Fibroblast of skin of right quadriceps (primary cell): ENCODE measurements around the gene DTL.
A peak's percentile ranks its signal among the peaks of the same experiment; 100 is the strongest.

Source experiments
- DNase-seq: peaks from one replicate; pipeline ENCODE4 v3.0.0-alpha.2; 2013

The DTL gene

DNA sequence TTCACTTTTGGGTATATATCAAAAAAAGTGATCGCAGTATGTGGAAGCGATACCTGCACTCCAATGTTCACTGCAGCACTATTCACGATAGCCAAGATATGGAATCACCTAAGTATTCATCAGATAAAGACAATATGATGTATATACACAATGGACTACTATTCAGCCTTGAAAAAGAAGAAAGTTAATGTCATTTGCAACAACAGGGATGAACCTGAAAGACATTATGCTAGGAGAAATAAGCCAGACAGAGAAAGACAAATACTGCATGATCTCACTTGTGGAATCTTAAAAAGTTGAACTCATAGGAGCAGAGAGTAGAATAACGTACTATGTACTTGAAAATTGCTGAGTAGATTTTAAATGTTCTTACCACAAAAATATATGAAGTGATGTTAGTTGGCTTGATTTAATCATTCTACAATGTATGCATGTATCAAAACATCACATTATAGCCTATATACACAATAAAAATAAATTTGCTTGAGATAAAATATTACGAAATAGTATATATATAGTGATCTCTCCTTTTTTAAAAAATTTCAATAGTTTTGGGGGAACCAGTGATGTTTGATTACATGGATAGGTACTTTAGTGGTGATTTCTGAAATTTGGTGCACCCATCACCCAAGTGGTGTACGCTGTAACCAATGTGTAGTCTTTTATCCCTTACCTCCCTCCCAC, 56.0 kb downstream of the DTL start:
- DNase-seq = no peak

DNA sequence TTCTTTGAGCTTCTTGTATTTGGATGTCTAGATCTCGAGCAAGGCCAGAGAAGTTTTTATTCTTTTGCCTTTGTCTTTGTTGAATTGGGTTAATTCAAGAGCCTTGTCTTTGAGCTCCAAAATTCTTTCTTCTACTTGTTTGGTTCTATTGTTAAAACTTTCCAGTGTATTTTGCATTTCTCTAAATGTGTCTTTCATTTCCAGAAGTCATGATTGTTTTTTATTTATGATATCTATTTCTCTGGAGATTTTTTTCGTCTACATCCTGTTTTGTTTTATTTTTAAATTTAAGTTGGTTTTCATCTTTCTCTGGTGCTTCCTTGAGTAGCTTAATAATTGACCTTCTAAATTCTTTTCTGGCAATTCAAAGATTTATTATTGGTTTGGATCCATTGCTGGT, 61.8 kb downstream of the DTL start:
- no peak for DNase-seq

DNA sequence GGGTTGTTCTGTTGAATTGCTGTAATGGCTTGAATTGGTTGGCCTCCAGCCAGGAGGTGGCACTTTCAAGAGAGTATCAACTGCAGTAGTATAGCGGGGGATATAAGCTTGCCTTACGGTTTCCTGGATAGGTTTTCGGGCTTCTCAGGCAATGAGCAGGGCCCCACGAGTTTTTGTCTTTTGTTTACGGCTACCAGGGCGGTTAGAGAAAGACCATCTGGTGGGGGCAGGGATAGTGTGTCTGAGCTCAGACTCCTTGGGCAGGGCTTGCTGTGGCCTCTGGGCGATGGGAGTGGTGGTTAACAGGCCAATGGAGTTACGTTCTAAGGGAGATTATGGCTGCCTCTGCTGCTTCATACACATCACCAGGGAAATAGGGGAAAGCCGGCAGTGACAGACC, 62.8 kb downstream of the DTL start:
- DNase-seq = no peak

DNA sequence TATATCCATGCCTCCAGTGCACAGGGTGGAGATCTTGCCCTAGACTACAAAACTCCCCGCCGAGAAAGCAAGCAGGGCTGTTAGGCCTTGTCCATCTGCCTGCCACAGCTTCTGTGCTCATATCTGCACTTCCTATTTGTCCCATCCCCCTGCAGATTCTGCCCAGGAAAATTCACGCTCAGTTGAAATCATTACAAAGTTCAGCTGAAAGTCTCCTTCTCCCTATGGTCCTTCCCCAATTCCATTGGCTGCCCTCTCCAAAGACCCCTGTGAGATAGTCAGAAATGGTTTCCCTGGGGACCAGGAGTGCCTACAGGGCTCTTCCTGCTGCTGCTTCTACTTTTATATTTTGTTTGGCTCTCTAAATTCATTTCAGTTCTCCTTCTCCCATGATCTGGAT, 63.2 kb downstream of the DTL start:
- DNase-seq = no peak

DNA sequence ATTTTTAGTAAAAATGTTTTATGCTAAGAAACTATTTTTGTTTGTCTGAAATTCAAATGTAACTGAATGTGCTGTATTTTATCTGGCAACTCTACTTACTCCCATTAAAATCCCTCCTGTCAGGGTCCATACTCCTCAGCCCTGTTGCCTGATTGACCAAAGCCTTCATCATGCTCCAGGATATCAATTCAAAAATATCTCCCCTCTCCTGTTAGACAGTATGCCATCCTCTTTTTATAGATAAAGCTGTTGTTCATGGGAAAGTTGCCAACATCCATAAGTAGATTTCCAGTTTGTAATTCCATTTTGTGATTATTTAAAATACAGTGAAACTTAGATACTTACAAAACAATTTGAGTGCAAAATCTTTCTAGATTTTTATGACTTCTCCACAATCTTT, 65.7 kb downstream of the DTL start:
- no peak for DNase-seq

DNA sequence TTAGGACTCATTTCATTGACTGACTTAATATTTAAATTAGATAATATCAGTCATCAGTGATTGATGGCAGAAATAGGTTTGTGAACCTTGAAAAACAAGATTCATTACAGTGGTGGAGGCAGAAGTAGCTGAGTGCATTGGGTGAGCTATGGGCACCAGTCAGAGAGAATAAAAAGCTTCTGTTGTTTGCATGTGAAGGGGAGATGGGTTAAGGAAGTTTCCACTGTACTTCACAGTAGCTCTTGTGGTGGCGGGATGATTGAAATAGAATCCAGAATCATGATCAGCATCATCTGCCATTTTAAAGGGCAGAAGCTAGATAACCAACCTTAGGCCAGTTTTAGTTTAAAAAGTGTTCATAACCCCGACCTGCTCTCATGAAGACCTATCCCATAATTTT, 66.2 kb downstream of the DTL start:
- no peak for DNase-seq

DNA sequence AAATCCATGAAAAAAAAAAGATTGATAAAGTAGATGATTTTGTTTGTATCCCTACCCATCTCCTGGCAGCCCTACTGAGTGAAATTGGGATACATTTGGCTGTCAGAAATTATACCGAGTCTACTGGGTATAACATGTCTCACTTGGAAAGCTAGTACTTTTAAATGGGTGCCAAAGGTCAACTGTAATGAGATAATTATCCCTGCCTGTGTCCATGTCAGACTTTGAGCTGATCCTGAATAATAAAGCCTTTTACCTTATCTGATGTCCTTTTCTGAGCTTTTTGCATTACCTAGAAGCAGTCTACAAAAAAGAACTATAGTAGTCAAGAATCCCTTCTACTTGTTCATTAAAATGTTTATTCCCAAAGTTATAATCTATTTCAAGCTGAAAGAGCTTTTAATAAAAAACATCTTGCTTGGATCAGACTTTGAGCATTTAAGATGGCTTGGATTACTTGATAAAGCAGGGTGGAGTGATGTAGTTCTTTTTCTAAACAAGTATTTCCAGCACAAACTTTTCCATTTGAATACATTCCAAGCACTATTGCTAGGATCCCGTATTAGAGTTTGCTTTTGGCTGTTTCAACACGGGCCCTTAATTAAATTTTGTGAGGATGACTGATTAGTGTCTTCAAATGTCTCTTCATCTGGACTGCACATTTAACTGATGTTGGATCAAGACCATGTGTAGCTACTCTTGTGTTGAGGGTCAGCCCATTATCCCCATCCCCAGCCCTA, 69.2 kb downstream of the DTL start:
- DNase-seq = no peak

DNA sequence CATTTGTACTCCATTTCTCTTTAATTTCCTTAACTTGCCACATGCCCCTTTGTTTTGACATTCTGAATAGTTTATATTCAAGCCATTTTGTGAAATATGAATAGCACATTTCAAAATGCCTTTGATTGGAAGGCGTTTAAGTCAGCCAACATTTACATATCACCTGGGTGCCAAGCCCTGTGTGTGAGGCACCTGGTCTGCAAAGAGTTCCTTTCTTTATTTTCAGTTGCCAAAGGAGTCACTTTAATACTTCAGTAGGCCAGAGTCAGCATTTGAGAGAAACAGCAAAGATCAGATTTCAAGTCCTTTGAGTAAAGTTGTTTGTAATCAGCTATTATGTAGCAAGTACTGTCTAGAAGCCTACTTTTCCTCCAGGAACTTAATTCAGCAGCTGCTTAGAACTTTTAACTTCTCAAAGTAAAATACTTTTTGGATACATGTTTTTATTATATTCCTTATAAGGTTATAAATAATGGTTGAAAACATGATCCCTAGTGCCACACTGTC, 70.8 kb downstream of the DTL start:
- DNase-seq = no peak

DNA sequence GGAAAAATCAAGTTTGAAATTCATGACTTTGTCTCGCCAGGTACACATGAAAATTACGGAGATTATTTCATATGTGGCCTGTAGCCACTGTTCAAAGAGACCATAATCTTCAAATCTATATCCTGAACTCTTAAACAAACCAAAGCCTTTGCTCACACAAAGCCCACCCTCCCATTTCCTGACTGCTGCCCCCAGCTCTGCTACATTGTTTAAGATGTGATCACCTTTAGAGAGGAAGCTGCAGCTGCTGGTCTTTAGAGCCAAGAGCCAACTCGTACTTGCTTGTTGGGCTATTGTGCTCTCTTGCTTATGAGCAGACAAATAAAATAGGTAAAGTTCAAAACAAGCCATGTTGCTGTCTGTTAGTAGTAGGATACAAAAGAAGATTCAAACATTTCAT, 71.9 kb downstream of the DTL start:
- no peak for DNase-seq

DNA sequence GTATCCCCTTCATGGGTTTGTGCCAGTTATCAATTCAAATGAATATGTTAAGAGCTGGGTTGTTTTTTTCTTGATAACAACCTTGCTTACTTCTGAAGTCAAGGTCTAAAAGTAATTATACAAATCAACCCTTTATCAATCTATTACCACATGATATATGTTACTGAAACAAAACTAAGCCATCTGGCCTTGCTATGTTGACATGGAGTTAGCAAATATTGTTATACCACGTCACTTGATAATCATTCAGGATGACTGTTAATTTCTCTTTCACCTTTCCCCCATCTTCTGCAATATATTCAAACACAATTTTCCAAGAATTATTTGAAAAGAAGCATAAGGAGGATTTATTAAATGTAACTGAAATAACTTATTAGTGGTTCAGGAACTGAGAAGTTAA, 72.6 kb downstream of the DTL start:
- no peak for DNase-seq

DNA sequence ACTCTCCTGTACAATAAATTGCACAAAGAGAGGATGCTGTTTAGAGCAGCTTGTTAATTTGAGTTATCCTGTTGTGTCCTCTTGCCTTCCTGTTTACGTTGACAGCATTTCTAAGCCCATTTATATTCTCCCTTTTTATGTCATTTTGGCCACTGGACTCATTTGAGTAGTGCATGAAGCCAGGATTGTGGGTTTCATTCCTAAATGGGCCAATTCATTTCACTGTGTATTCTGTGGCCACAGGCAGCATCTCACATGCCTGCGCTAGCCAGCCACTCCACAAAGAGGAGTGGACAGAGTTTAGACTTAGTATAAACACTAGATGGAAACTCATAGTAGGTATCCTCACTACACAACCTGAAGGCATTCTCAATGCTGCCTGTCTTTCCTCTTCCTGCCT, 73.4 kb downstream of the DTL start:
- no peak for DNase-seq

DNA sequence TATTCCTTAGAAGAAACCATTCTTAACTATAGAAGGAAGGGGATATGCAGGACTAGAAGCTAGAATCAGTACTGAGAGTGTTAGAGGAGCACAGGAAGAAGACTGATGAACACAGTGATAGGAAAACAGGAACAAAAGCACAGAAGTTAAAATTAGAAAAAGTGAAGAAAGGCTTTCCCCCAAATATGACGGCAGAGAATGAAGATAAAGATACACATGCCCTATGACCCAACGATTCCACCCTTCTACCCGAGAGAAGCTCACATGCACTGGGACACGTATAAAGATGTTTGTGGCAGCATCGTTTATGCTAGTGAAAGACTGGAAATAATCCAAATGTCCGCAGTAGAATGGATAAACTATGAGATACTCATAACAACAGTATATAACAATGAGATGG, 74.2 kb downstream of the DTL start:
- no peak for DNase-seq

DNA sequence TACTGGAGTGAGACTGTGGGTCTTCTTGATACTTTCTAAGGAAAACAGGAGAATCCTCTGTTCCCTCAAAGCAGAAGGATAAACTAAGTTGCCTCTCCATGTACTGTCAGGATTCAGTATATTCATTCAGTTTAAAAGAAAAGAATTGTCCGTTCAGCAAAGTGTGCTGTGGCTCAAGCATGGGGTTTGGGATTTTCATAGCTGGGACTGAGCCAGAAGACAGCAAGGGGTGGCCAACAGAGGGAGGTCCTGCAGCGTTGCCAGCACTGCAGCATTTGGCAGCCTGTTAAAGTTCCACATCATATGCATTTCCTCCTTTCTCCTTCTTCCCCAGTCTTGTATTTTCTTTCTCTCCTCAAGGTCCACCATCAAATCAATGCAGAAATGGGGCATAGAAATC, 75.1 kb downstream of the DTL start:
- DNase-seq = peak; percentile 46

DNA sequence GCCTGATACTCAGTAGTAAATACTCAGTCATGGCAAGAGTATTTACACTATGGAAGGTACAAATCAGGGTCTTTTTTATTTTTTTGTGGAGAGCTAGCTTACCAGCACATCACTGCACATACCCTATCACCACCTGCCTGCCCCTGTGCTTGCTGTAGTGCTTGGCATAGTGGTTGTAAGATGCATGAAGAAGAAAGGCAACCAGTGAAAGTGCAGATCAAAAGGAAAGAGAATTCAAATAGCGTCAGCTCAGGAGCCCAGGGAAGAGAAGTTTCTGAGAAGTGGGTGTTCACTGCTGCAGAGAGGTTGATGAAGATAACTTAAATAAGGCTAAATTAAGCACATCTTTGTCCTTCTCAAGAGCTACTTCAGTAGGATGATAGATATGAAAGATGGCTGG, 76.0 kb downstream of the DTL start:
- no peak for DNase-seq

DNA sequence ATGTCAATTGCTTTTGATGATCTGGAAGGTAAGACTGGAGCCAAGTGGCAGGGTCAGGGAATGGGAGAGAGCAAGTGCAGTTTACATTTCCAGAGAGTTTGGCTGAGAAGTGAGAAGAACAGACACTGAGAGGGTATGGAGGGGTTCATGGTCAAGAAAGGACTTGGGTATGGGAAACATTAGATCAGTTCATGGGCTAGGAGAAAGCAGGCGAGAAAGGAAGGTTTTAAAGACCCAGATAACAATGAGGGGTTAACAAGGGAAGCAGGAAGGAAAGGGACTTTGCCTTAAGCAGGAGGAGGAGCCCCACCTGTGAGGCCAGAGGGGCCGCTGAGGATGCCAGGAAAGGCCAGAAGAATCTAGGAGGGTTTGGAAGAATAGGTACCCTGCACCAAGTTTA, 78.2 kb downstream of the DTL start:
- no peak for DNase-seq

DNA sequence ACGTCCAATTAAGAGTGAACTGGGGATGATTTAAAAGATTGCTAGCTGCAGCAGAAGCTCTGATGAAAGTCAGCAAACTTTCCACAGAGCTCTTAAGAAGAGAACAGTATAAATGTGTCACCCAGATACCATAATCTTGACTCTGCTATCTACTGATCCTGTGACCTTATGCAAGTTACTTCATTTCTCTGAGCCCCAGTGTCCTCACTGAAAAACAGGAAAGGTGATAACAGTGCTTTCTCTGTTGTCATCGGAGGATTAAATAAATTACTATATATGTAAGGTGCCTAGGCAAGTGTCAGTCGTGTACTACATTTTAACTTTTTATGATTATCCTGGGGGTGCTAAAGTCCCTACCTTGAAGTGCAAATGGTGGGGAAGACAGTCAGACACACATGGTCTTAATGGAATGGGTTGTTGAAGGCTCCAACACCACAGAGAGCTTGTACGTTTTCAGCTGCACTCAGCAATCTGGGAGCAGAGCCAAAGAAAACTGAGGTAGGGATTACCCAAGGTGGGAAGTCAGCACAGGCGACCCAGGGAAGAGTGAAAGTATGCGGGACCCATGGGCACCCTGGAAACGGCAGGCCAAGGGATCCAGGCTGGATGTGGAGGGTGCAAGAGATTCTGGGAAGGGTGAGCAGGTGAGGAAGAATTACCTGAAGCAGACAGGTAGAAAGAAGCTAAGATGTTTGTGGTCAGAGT, 82.8 kb downstream of the DTL start:
- peak; percentile 17 for DNase-seq

DNA sequence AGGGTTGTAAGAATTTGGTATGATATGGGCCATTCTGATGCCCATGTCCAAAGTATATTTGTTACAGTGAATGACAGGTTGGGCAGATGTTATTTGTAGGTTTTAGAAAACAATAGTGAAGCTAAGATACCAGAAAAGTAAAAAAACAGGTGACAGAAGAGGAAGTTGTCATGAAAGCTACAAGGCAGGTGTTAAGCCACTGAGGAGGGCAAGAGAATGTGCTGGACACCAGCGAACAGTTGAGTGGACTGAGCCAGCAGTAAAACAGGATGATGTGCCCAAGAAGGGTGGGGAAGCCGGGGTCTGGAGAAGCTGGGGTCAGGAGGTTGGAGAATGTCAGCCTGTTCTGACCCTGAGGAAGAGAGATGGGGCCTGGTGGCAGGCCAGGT, 83.3 kb downstream of the DTL start:
- no peak for DNase-seq

DNA sequence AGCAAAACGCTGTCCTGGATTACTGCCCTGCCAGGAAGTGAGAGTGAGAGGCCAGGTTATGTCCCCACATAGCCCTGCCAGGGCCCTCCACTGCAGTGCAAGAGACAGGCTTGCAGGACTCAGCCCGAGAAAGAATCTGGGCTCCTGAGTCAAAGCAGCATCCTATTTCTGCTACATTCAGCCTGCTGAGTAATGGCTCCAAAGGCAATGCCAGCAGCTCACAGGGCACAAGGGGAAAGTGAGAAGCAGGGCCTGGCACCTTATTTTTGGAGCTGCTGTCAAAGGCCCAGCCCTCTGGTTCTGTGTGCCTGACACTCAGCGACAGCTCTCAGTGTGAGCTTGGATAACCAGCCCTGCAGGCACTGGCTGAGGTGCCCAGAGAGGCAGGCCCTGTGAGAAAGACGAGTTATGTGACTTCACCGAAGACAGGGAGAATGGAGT, 83.9 kb downstream of the DTL start:
- DNase-seq = no peak

DNA sequence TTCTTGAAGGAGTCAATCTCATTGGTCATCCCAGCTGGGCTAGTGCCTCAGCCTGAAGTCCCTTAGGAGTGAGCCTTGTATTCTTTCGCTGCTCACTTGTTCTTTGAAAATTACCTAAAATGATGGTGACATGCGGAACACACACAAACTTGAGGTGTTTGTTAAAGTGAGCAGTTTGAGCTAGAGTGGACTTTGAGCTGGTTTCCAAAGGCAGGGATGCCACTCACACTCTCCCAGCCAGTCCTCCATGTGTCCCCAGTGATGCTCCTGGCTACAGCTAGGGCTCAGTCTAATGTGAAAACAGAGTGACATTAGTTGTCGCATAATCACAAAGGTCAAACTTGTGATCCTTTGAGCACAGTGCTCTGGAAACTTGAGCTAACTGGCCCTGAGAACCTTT, 84.3 kb downstream of the DTL start:
- DNase-seq = no peak

DNA sequence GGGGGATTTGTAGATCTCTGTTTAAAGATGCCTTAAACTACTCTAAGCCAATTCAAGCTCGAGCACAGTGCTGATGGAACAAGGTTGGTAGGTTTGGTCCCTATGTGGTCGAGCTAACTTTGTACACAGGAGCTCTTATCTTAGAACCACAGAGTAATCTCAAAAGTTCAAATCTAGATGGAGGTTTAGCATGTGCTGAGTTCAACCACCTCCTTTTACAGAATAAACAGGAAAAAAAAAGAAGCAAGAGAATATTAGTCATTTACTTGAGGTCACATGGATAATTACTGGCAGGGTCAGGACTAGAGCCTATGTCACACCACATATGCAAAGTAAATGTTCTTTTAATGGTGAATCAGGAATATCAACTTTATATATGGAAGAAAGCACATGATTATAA, 86.2 kb downstream of the DTL start:
- no peak for DNase-seq

DNA sequence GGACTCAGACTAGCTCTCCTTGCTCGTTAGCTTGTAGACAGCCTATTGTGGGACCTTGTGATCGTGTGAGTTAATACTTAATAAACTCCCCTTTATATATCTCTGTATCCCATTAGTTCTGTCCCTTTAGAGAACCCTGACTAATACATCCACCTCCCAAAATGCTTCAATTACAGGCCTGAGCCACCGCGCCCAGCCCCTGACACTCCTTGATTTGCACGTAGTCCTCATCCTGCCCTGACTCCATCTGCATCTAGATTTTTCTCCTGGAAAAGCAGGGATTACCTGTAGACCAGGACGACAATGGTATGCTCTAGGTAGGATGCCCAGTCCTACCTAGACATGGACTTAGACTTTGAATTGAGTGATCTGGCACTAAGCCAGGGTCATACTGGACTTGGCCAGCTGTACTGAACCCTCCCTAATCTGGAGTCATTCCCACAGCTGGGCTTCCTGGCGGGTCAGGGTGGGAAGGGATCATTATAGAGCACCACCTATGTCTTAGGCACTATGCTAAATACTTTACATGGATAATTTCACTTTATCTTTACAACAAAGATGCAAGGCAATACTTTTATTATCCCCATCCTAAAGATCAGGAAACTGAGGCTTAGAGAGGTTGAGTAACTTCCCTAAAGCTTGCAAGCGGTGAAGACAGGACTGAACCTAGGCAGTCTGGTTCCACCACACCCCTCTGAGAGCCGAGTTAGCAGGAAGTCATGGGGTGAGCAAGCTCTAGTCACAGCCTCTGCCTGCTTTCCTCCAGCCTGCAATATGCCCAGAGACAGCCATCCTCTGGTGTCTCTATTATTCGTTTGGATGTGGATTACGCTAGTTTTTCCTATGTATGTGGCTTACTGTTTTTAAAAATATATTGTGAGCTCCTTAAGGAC, 89.4 kb downstream of the DTL start:
- DNase-seq = peak; percentile 11

DNA sequence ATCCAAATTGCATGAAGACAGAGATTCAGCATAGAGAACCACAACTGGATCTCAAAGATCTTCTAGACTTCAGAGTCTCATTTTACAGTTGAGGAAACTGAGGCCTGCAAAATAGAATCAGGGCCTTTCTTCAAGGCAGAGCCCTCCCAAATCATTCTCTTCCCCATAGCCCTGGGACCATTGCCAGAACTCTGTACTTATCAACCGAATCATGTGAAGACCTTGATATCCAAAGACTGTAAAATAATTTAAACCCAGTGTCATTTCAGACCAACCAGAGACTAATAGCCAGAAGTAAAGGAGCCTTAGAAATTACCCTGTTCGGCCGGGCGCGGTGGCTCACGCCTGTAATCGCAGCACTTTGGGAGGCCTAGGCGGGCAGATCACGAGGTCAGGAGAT, 90.1 kb downstream of the DTL start:
- DNase-seq = no peak

DNA sequence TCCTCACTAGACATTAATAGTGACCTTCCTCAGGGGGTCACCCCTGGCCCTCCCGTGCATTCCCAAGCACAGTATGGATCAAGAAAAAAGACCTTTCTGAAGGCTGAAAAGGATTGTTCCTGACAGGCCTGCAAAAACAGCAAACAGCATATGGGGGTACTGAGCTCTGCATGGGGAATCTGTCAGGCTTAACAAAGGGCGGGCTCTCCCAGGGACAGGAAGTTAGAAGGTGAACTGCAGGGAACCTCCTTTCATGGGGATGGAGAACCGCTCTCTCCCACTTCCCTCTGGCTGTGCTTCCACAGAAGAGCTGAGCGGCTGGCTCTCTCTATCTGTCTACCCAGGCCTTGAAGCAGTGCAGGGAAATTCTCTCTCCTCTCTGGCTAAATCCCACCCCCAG, 91.7 kb downstream of the DTL start:
- no peak for DNase-seq
